ENCODE measurements around the gene MRTFB. TPM values are rescaled to one million over a fixed set of nuclear protein-coding genes. Genes with fewer than 3 reads are reported as not detected.

MRTFB gene
- total RNA-seq, 2 experiments from 2014 or later, result 18.0 to 19.4 TPM

DNA sequence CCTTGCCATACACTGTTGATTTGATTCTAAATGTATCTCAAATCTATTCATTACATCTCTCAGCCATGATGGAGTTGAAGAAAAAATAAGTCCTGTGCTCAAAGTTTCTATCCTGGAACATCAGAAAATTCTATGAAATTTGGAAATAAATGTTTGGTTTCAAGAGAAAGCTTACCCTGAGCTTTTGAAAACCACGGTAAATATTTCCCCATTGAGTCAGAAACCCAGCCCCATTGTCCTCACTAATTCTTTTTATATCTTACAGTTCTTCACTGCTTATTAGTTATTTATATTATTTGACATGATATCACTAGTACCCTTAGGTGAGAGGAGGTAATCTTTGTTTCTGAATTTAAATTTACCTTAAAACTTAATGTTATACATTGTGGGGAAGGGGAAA, 128.5 kb downstream of the MRTFB start:
- H3K27ac ChIP-seq (ENCODE audit: low read depth in 1 of 2, low read length in 2 of 2), result no peak overlapping the region
- no peak overlapping the region for H3K4me3 ChIP-seq (ENCODE audit: low read length)
- ATAC-seq (ENCODE audit: poor library complexity) (no peak), DNase-seq (no peak)
- H3K36me3 Mint-ChIP-seq (ENCODE audit: low read depth), result no peaks in the 10 kb centered on the region
- TF ChIP-seq, protein P1, sequence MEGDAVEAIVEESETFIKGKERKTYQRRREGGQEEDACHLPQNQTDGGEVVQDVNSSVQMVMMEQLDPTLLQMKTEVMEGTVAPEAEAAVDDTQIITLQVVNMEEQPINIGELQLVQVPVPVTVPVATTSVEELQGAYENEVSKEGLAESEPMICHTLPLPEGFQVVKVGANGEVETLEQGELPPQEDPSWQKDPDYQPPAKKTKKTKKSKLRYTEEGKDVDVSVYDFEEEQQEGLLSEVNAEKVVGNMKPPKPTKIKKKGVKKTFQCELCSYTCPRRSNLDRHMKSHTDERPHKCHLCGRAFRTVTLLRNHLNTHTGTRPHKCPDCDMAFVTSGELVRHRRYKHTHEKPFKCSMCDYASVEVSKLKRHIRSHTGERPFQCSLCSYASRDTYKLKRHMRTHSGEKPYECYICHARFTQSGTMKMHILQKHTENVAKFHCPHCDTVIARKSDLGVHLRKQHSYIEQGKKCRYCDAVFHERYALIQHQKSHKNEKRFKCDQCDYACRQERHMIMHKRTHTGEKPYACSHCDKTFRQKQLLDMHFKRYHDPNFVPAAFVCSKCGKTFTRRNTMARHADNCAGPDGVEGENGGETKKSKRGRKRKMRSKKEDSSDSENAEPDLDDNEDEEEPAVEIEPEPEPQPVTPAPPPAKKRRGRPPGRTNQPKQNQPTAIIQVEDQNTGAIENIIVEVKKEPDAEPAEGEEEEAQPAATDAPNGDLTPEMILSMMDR (IDR thresholded peaks at IDR 0.05), result no peak
- H3K27me3 Mint-ChIP-seq, result no peaks in the 10 kb centered on the region
- POLR2A ChIA-PET, result no interaction called here
- H3K4me3 Mint-ChIP-seq, result no peak overlapping the region
- H3K4me1 ChIP-seq (ENCODE audit: insufficient read depth, low read length), result peaks cover 5% of the 10 kb centered on the region
- H3K36me3 ChIP-seq (ENCODE audit: insufficient read depth, low read length), result no peaks in the 10 kb centered on the region
- peaks cover 44% of the 10 kb centered on the region for H3K4me1 Mint-ChIP-seq (ENCODE audit: low read depth)
- intact Hi-C loops (cut with DNase I, micrococcal nuclease), result loop anchor here in 1 of 2 experiments (10.0 kb wide), 1 partner anchor 275 kb away; the partner anchor contains the start of gene ERCC4
- CTCF ChIA-PET, result no interaction called here
- no peaks in the 10 kb centered on the region for H3K9me3 Mint-ChIP-seq
- no peaks in the 10 kb centered on the region for H3K27me3 ChIP-seq (ENCODE audit: control insufficient read depth in 1 of 2, insufficient read depth in 2 of 2, low read length in 2 of 2)
- no peaks in the 10 kb centered on the region for H3K9me3 ChIP-seq (ENCODE audit: control insufficient read depth in 1 of 2, insufficient read depth in 1 of 2, low read length in 2 of 2)
- H3K27ac Mint-ChIP-seq, result no peak overlapping the region

DNA sequence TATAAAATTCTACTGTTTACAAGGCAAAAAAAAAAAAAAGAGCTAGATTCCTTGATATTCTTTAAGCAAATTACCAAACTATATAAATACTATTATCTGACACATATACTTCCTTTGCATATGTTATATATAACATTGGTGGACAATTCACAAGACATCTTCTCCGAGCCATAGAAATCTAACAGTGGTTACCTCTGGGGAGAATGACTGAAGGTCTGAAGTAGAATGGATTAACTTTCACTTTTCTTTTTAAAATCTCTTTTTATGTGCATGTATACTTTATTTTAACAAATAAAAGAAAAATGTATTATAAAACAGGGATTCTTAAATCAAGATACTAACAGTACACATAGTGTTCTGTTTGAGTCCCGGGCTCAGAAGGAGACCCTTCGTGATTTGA, 131.0 kb downstream of the MRTFB start:
- CTCF ChIA-PET, result no interaction called here
- Mint-ChIP-seq H3K36me3 (ENCODE audit: low read depth) (no peaks in the 10 kb centered on the region), H3K4me3 (no peak overlapping the region)

GRCh38 chr16:14202697-14203096, 131.6 kb downstream of the MRTFB start:
- ChIA-PET POLR2A (no interaction called here), CTCF (no interaction called here)
- Histone ChIP-seq H3K27ac (ENCODE audit: low read depth in 1 of 2, low read length in 2 of 2) (no peak overlapping the region), H3K36me3 (ENCODE audit: insufficient read depth, low read length) (no peaks in the 10 kb centered on the region), H3K27me3 (ENCODE audit: control insufficient read depth in 1 of 2, insufficient read depth in 2 of 2, low read length in 2 of 2) (no peaks in the 10 kb centered on the region), H3K9me3 (ENCODE audit: control insufficient read depth in 1 of 2, insufficient read depth in 1 of 2, low read length in 2 of 2) (no peaks in the 10 kb centered on the region), H3K4me3 (ENCODE audit: low read length) (no peak overlapping the region), H3K4me1 (ENCODE audit: insufficient read depth, low read length) (no peaks in the 10 kb centered on the region)
- Mint-ChIP-seq H3K9me3 (no peaks in the 10 kb centered on the region), H3K27me3 (no peaks in the 10 kb centered on the region), H3K36me3 (ENCODE audit: low read depth) (no peaks in the 10 kb centered on the region), H3K27ac (no peak overlapping the region), H3K4me1 (ENCODE audit: low read depth) (peaks cover 14% of the 10 kb centered on the region), H3K4me3 (no peak overlapping the region)
- no peak for DNase-seq
- intact Hi-C loops (cut with DNase I, micrococcal nuclease), result loop anchor here in 1 of 2 experiments (10.0 kb wide), 1 partner anchor 278 kb away; the partner anchor contains the start of gene ERCC4
- no peak for ATAC-seq (ENCODE audit: poor library complexity)
- TF ChIP-seq, protein P1 (IDR thresholded peaks at IDR 0.05), result no peak

More for the DNA sequence above, 131.0 kb downstream of the MRTFB start:
- Mint-ChIP-seq H3K9me3 (no peaks in the 10 kb centered on the region), H3K4me1 (ENCODE audit: low read depth) (peaks cover 20% of the 10 kb centered on the region), H3K27me3 (no peaks in the 10 kb centered on the region), H3K27ac (no peak overlapping the region)
- DNase-seq (no peak), ATAC-seq (ENCODE audit: poor library complexity) (no peak)
- Histone ChIP-seq H3K27me3 (ENCODE audit: control insufficient read depth in 1 of 2, insufficient read depth in 2 of 2, low read length in 2 of 2) (no peaks in the 10 kb centered on the region), H3K36me3 (ENCODE audit: insufficient read depth, low read length) (no peaks in the 10 kb centered on the region), H3K4me1 (ENCODE audit: insufficient read depth, low read length) (peaks cover 1% of the 10 kb centered on the region), H3K27ac (ENCODE audit: low read depth in 1 of 2, low read length in 2 of 2) (no peak overlapping the region), H3K4me3 (ENCODE audit: low read length) (no peak overlapping the region), H3K9me3 (ENCODE audit: control insufficient read depth in 1 of 2, insufficient read depth in 1 of 2, low read length in 2 of 2) (no peaks in the 10 kb centered on the region)
- POLR2A ChIA-PET, result no interaction called here
- TF ChIP-seq, protein P1 (IDR thresholded peaks at IDR 0.05), result no peak
- intact Hi-C loops (cut with DNase I, micrococcal nuclease), result loop anchor here in 1 of 2 experiments (10.0 kb wide), 1 partner anchor 277 kb away; the partner anchor contains the start of gene ERCC4
